BE2C (cell line): ENCODE measurements around the gene BRD3.

ENCODE experiments used
- DNase-seq: peaks from one replicate; pipeline ENCODE4 v3.0.0-alpha.2; 2020
- H3K27me3 ChIP-seq: fragments of 250-450 bp; sonication (Bioruptor Pico); 2 replicates; pipeline ENCODE4 v1.5.1; 2020; ENCODE audit warnings: mild to moderate bottlenecking
- H3K36me3 ChIP-seq: fragments of 250-450 bp; sonication (Bioruptor Pico); 2 replicates; pipeline ENCODE4 v1.5.1; 2020; ENCODE audit warnings: mild to moderate bottlenecking
- H3K4me1 ChIP-seq: fragments of 250-450 bp; sonication (Bioruptor Pico); 2 replicates; pipeline ENCODE4 v1.5.1; 2020
- H3K4me3 ChIP-seq: 2 replicates; pipeline ENCODE4 v1.5.1; 2011; ENCODE audit warnings: low read depth, low read length
- H3K9me3 ChIP-seq: fragments of 250-450 bp; sonication (Bioruptor Pico); 2 replicates; pipeline ENCODE4 v1.5.1; 2020
- CTCF ChIP-seq: IDR thresholded peaks from 2 replicates; pipeline ENCODE4 v1.5.1; 2012; ENCODE audit warnings: mild to moderate bottlenecking, low read depth, low read length

BRD3 gene

GRCh38 chr9:133998915-133999595 lies 68.8 kb downstream of the BRD3 start:
- no peak for TF ChIP-seq CTCF
- H3K9me3 ChIP-seq = no peaks in the 10 kb centered on the region
- DNase-seq = no peak
- no peak overlapping the region for H3K4me3 ChIP-seq
- H3K4me1 ChIP-seq = peaks cover 10% of the 10 kb centered on the region
- H3K27me3 ChIP-seq = no peaks in the 10 kb centered on the region
- H3K36me3 ChIP-seq = no peaks in the 10 kb centered on the region

GRCh38 chr9:133997584-133997983 lies 70.2 kb downstream of the BRD3 start:
- Histone ChIP-seq H3K27me3 (no peaks in the 10 kb centered on the region), H3K4me3 (no peak overlapping the region), H3K4me1 (peaks cover 16% of the 10 kb centered on the region), H3K36me3 (no peaks in the 10 kb centered on the region), H3K9me3 (no peaks in the 10 kb centered on the region)
- no peak for TF ChIP-seq CTCF
- DNase-seq = no peak

DNA sequence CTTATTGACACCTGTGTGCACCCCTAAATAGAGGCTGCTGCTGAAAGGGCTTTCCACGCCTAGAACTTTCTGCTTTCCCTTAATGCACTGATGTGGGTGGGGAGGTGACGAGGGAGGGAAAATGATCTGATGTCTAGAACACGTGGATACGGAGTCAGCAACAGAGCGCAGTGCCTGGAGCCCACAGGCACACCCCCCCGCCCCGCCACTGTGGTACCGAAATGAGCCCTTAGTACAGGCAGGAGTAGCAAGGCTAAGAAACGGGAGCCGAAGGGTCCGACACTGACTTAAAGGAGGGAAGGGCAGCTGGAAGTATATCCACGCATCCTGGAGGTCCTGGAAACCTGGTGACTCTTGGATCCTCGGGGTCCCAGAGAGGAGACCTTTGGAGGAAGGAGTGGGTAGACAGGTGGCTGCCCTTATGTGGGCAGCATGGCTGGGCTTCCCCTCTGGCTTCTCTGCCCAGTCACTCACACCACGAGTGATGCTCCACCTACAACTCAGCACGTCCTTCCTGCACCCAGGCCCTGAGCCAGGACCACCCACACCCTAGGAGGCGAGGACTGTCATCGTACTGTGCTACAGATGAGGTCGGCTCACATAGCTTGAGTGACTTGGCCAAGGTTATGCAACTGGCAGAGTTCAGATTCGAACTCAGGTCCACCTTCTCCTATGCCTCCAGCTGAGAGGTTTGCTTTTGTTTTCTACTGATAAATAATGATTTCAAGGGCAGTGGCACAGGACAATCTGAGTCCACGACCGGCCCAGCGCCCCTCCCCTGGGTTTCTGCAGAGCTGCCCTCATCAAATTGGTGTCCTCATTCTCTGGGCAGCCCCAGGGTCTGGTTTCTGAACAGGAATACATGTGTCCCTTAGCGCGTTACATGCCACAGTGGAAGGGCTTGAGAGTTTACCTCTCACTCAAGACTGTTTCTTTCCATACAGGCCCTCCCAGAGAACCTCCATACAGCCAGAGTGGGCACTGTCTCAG lies 71.0 kb downstream of the BRD3 start:
- peaks cover 16% of the 10 kb centered on the region for H3K4me1 ChIP-seq
- H3K27me3 ChIP-seq = no peaks in the 10 kb centered on the region
- TF ChIP-seq CTCF = no peak
- no peak for DNase-seq
- H3K36me3 ChIP-seq = no peaks in the 10 kb centered on the region
- no peaks in the 10 kb centered on the region for H3K9me3 ChIP-seq
- no peak overlapping the region for H3K4me3 ChIP-seq

GRCh38 chr9:133995012-133995896 lies 72.6 kb downstream of the BRD3 start:
- DNase-seq = peak; percentile 64
- Histone ChIP-seq H3K27me3 (no peaks in the 10 kb centered on the region), H3K4me1 (peaks cover 16% of the 10 kb centered on the region), H3K9me3 (no peaks in the 10 kb centered on the region), H3K36me3 (no peaks in the 10 kb centered on the region), H3K4me3 (no peak overlapping the region)
- TF ChIP-seq CTCF = peak; percentile 70

DNA sequence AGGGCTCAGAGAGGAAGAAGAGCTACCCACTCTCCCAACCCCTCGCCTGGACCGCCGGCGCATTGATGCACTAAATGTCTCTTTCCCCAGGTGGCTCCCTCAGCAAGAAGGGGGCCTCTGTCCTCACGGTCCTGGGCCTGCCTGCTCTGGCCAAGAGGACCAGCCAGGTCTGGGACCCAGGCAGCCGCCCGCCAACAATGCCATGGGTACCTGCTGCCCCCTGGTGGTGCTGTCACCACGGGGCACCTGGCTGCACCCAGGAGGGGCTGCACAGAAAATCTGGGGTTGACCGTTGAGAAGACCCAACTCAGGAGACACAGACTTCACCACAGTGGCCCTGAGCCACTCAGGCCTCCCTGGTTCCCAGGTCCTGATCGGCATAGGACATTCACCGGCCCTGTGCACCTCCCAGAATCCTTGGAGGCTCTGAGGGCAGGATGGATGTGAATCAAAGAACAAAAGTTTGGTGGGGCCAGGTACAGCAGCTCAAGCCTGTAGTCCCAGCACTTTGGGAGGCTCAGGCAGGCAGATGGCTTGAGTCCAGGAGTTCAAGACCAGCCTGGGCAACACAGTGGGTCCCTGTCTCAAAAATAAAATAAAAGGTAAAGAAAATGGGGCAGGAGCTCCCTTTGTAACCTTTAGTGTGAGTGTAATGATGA lies 73.3 kb downstream of the BRD3 start:
- peak; percentile 96 for TF ChIP-seq CTCF
- Histone ChIP-seq H3K4me1 (peaks cover 16% of the 10 kb centered on the region), H3K27me3 (no peaks in the 10 kb centered on the region), H3K9me3 (no peaks in the 10 kb centered on the region), H3K4me3 (no peak overlapping the region), H3K36me3 (no peaks in the 10 kb centered on the region)
- peak; percentile 91 for DNase-seq
